DOHH2 (cell line): ENCODE data around the gene SSU72.

ENCODE experiments used
- H3F3A ChIP-seq: fragments of 200-600 bp; sonication (generic), shearing (Covaris generic); 2 replicates; pipeline ENCODE4 v1.6.0; 2016; ENCODE audit warnings: antibody characterized with exemption, mild to moderate bottlenecking; ENCODE audit not compliant: control insufficient read depth, insufficient read depth
- H3K27ac ChIP-seq: fragments of 200-600 bp; sonication (generic); 2 replicates; pipeline ENCODE4 v1.5.1; 2014; ENCODE audit warnings: low read depth, mild to moderate bottlenecking, low read length, moderate library complexity
- H3K27me3 ChIP-seq: fragments of 200-600 bp; sonication (generic); 2 replicates; pipeline ENCODE4 v1.6.1; 2014; ENCODE audit warnings: mild to moderate bottlenecking, low read length, mixed read lengths; ENCODE audit not compliant: control insufficient read depth
- H3K36me3 ChIP-seq: fragments of 200-600 bp; sonication (generic); 2 replicates; pipeline ENCODE4 v1.6.1; 2014; ENCODE audit warnings: mild to moderate bottlenecking, low read length, moderate library complexity, mixed read lengths; ENCODE audit not compliant: control insufficient read depth
- H3K4me1 ChIP-seq: fragments of 200-600 bp; sonication (generic); 2 replicates; pipeline ENCODE4 v1.6.1; 2014; ENCODE audit warnings: mild to moderate bottlenecking, low read length, mixed read lengths; ENCODE audit not compliant: control insufficient read depth
- H3K4me2 ChIP-seq: fragments of 200-600 bp; sonication (generic); 2 replicates; pipeline ENCODE4 v1.6.0; 2014; ENCODE audit warnings: mild to moderate bottlenecking, low read length, moderate library complexity
- H3K4me3 ChIP-seq: fragments of 200-600 bp; sonication (generic); 2 replicates; pipeline ENCODE4 v1.5.1; 2014; ENCODE audit warnings: mild to moderate bottlenecking, low read length, mixed read lengths
- H3K79me2 ChIP-seq: fragments of 200-600 bp; sonication (generic); 2 replicates; pipeline ENCODE4 v1.6.1; 2014; ENCODE audit warnings: mild to moderate bottlenecking, low read length, mixed read lengths; ENCODE audit not compliant: control insufficient read depth
- H3K9me2 ChIP-seq: fragments of 200-600 bp; sonication (generic); replicated peaks from 2 replicates; pipeline ENCODE4 v1.6.1; 2014; ENCODE audit warnings: mild to moderate bottlenecking, low read length, mixed read lengths; ENCODE audit not compliant: control insufficient read depth
- H3K9me3 ChIP-seq: fragments of 200-600 bp; sonication (generic); 2 replicates; pipeline ENCODE4 v1.6.1; 2014; ENCODE audit warnings: antibody characterized with exemption, low read length, mixed read lengths; ENCODE audit not compliant: control insufficient read depth, insufficient read depth
- H4K20me1 ChIP-seq: fragments of 200-600 bp; sonication (generic); 2 replicates; pipeline ENCODE4 v1.6.0; 2014; ENCODE audit warnings: low read depth, mild to moderate bottlenecking, antibody characterized with exemption, low read length, moderate library complexity; ENCODE audit not compliant: control insufficient read depth, insufficient read depth
- CTCF ChIP-seq: fragments of 200-600 bp; sonication (generic); IDR thresholded peaks from one replicate; pipeline ENCODE4 v1.5.1; 2014; ENCODE audit warnings: antibody characterized with exemption, mild to moderate bottlenecking, low read depth, low read length; ENCODE audit not compliant: poor library complexity, severe bottlenecking
- EZH2phosphoT487 ChIP-seq: fragments of 200-600 bp; sonication (generic); IDR thresholded peaks from 2 replicates; pipeline ENCODE4 v1.6.1; 2017; ENCODE audit warnings: borderline replicate concordance, mild to moderate bottlenecking, antibody characterized with exemption, low read length, moderate library complexity, mixed read lengths

SSU72 gene

GRCh38 chr1:1601564-1602303 is 27.1 kb upstream of the SSU72 start:
- Histone ChIP-seq H3K4me2 (no peak overlapping the region), H3K9me2 (no peaks in the 10 kb centered on the region), H3K27me3 (peaks cover 46% of the 10 kb centered on the region), H3K9me3 (no peaks in the 10 kb centered on the region), H3K4me1 (peaks cover 28% of the 10 kb centered on the region), H3K36me3 (no peaks in the 10 kb centered on the region), H3K79me2 (no peaks in the 10 kb centered on the region), H3K4me3 (no peak overlapping the region), H3F3A (peaks cover 2% of the 10 kb centered on the region), H4K20me1 (0 out of 2 replicates have a peak, but pooled peaks cover 3% of the 10 kb centered on the region), H3K27ac (no peak overlapping the region)
- no peak for TF ChIP-seq EZH2phosphoT487
- no peak for TF ChIP-seq CTCF

GRCh38 chr1:1600861-1601563 is 26.3 kb upstream of the SSU72 start:
- no peak for TF ChIP-seq CTCF
- TF ChIP-seq EZH2phosphoT487 = no peak
- Histone ChIP-seq H3K79me2 (no peaks in the 10 kb centered on the region), H3K4me2 (no peak overlapping the region), H3K9me3 (no peaks in the 10 kb centered on the region), H3K9me2 (no peaks in the 10 kb centered on the region), H3K36me3 (no peaks in the 10 kb centered on the region), H3K27ac (no peak overlapping the region), H4K20me1 (0 out of 2 replicates have a peak, but pooled peaks cover 3% of the 10 kb centered on the region), H3K4me3 (no peak overlapping the region), H3F3A (no peaks in the 10 kb centered on the region; the same call in 1 of the 2 replicates), H3K27me3 (peaks cover 53% of the 10 kb centered on the region), H3K4me1 (peaks cover 25% of the 10 kb centered on the region)

- peak within 1 kb of the TSS; percentile 36; the same call in 1 of the 2 replicates for H3K4me2 ChIP-seq
- H3K27me3 ChIP-seq = peaks cover 55% of the 10 kb centered on the region
- no peaks in the 10 kb centered on the region for H3K9me3 ChIP-seq
- H3K9me2 ChIP-seq = no peaks in the 10 kb centered on the region
- no peak within 1 kb of the TSS for H3K27ac ChIP-seq
- peaks cover 25% of the 10 kb centered on the region for H3K4me1 ChIP-seq
- H3K36me3 ChIP-seq = no peaks in the 10 kb centered on the region
- H3K4me3 ChIP-seq = no peak within 1 kb of the TSS
- 0 out of 2 replicates have a peak, but pooled peaks cover 3% of the 10 kb centered on the region for H4K20me1 ChIP-seq
- no peaks in the 10 kb centered on the region; the same call in 1 of the 2 replicates for H3F3A ChIP-seq
- H3K79me2 ChIP-seq = no peaks in the 10 kb centered on the region
- TF ChIP-seq EZH2phosphoT487 = no peak
- TF ChIP-seq CTCF = no peak
These were observed 25.5 kb upstream of the SSU72 start, which contains the start of gene FNDC10 for GRCh38 chr1:1599935-1600860. TSS of gene FNDC10 (minus strand) at chr1:1600135. CDS start at chr1:1600015, 120 bp downstream.
